Fibroblast of lung (primary cell): ENCODE results near the gene CRACDL. TPM values are rescaled to one million over a fixed set of nuclear protein-coding genes. Genes with fewer than 3 reads are reported as not detected.

Experiments
- DNase-seq, 2 donors: peaks; one replicate each; pipeline versions ENCODE4 v3.0.0 to v3.0.0-alpha.2; 2010; ENCODE audit warnings: low read depth in 2 of 2
- H2AFZ ChIP-seq: 2 replicates; pipeline ENCODE4 v1.5.1; 2012; ENCODE audit warnings: low read length, control low read depth, inconsistent platforms
- H3K27ac ChIP-seq: 2 replicates; pipeline ENCODE4 v1.5.1; 2011; ENCODE audit warnings: low read length, control low read depth; ENCODE audit not compliant: insufficient read depth
- H3K27me3 ChIP-seq: 2 replicates; pipeline ENCODE4 v1.5.1; 2011; ENCODE audit warnings: mild to moderate bottlenecking, low read length; ENCODE audit not compliant: control insufficient read depth, insufficient read depth
- H3K36me3 ChIP-seq: 2 replicates; pipeline ENCODE4 v1.5.1; 2011; ENCODE audit warnings: low read length; ENCODE audit not compliant: control insufficient read depth, insufficient read depth
- H3K4me1 ChIP-seq: 2 replicates; pipeline ENCODE4 v1.5.1; 2011; ENCODE audit warnings: low read length; ENCODE audit not compliant: control insufficient read depth, insufficient read depth; ENCODE audit errors: extremely low read depth
- H3K4me2 ChIP-seq: 2 replicates; pipeline ENCODE4 v1.5.1; 2011; ENCODE audit warnings: low read length, control low read depth; ENCODE audit not compliant: insufficient read depth; ENCODE audit errors: extremely low read depth
- H3K4me3 ChIP-seq, 4 experiments: fragments of 200-600 bp in 1 of 4; sonication (generic) in 1 of 4; replicated peaks in 1 of 4; 2 replicates each; pipeline ENCODE4 v1.5.1; 2011 to 2016; ENCODE audit warnings: low read length in 4 of 4, low read depth in 3 of 4, mild to moderate bottlenecking in 3 of 4, control low read depth in 2 of 4, inconsistent platforms in 1 of 4, mixed read lengths in 1 of 4; ENCODE audit not compliant: insufficient read depth in 1 of 4; ENCODE audit errors: control extremely low read depth in 1 of 4
- H3K79me2 ChIP-seq: 2 replicates; pipeline ENCODE4 v1.5.1; 2012; ENCODE audit warnings: mild to moderate bottlenecking, low read length, inconsistent platforms; ENCODE audit not compliant: control insufficient read depth, insufficient read depth
- H3K9ac ChIP-seq: 2 replicates; pipeline ENCODE4 v1.5.1; 2011; ENCODE audit warnings: mild to moderate bottlenecking, low read length, control low read depth; ENCODE audit not compliant: insufficient read depth
- H3K9me3 ChIP-seq: 2 replicates; pipeline ENCODE4 v1.5.1; 2012; ENCODE audit warnings: low read depth, low read length; ENCODE audit not compliant: control insufficient read depth, insufficient read depth
- H4K20me1 ChIP-seq: 2 replicates; pipeline ENCODE4 v1.5.1; 2011; ENCODE audit warnings: low read length; ENCODE audit not compliant: control insufficient read depth, insufficient read depth; ENCODE audit errors: extremely low read depth
- CTCF ChIP-seq, 2 donors: IDR thresholded peaks in 1 of 2; conservative IDR thresholded peaks in 1 of 2; 1 replicate in 1 of 2; 2 replicates in 1 of 2; pipeline ENCODE4 v1.5.1; 2011 to 2012; ENCODE audit warnings: low read length in 2 of 2, control low read depth in 1 of 2, inconsistent platforms in 1 of 2, low read depth in 1 of 2, mild to moderate bottlenecking in 1 of 2
- EZH2 ChIP-seq: IDR thresholded peaks from 2 replicates; pipeline ENCODE4 v1.5.1; 2012; ENCODE audit warnings: low read length, control low read depth, mild to moderate bottlenecking; ENCODE audit errors: missing control alignments
- polyA plus RNA-seq, 2 donors: library from polyadenylated mRNA; depleted of rRNA in 1 of 2; stranded (reverse) in 1 of 2; unstranded in 1 of 2; fragments of >200 nt; gene quantifications; 2 replicates each; pipeline ENCODE4 v1.2.1, GENCODE V29; 2011 to 2012; ENCODE audit warnings: missing spikeins in 1 of 2
- total RNA-seq: library from RNA; depleted of rRNA; stranded (reverse); fragments of >200 nt; gene quantifications from 2 replicates; pipeline ENCODE4 v1.2.1, GENCODE V29; 2014

The CRACDL gene
- total and polyA plus RNA-seq, 2 donors (not counting 1 experiment from before 2014, with no cell fraction given), result not detected

- no peak overlapping the region for H3K9ac ChIP-seq
- H3K36me3 ChIP-seq, result no peaks in the 10 kb centered on the region
- no peak overlapping the region for H3K27ac ChIP-seq
- H3K4me3 ChIP-seq, result no peak overlapping the region
- no peak for DNase-seq
- H3K27me3 ChIP-seq, result peaks cover 2% of the 10 kb centered on the region
- H3K4me1 ChIP-seq, result no peaks in the 10 kb centered on the region
- H2AFZ ChIP-seq, result no peak overlapping the region
- no peak overlapping the region for H3K4me2 ChIP-seq
- no peaks in the 10 kb centered on the region for H3K79me2 ChIP-seq
- no peak for TF ChIP-seq EZH2
- no peak for TF ChIP-seq CTCF (conservative IDR thresholded peaks at IDR 0.05 in 1 of 2, IDR thresholded peaks at IDR 0.05 in 1 of 2; ENCODE audit: low read depth in 1 of 2, low read length in 2 of 2)
- H3K9me3 ChIP-seq, result no peaks in the 10 kb centered on the region
- no peaks in the 10 kb centered on the region for H4K20me1 ChIP-seq
These were observed 40.8 kb downstream of the CRACDL start for GRCh38 chr2:98895221-98895620.

GRCh38 chr2:98894331-98895000 lies 41.6 kb downstream of the CRACDL start:
- Histone ChIP-seq H3K4me2 (no peak overlapping the region), H4K20me1 (no peaks in the 10 kb centered on the region), H3K27ac (no peak overlapping the region), H3K4me1 (no peaks in the 10 kb centered on the region), H3K4me3 (no peak overlapping the region), H3K9ac (no peak overlapping the region), H3K36me3 (no peaks in the 10 kb centered on the region), H2AFZ (no peak overlapping the region), H3K79me2 (no peaks in the 10 kb centered on the region), H3K9me3 (no peaks in the 10 kb centered on the region), H3K27me3 (peaks cover 2% of the 10 kb centered on the region)
- DNase-seq, result no peak
- no peak for TF ChIP-seq CTCF (conservative IDR thresholded peaks at IDR 0.05 in 1 of 2, IDR thresholded peaks at IDR 0.05 in 1 of 2; ENCODE audit: low read depth in 1 of 2, low read length in 2 of 2)
- TF ChIP-seq EZH2, result no peak

GRCh38 chr2:98893911-98894321 lies 42.1 kb downstream of the CRACDL start:
- Histone ChIP-seq H3K4me1 (no peaks in the 10 kb centered on the region), H3K27ac (no peak overlapping the region), H3K36me3 (no peaks in the 10 kb centered on the region), H3K79me2 (no peaks in the 10 kb centered on the region), H3K27me3 (peaks cover 2% of the 10 kb centered on the region), H3K4me2 (no peak overlapping the region), H2AFZ (no peak overlapping the region), H3K9me3 (no peaks in the 10 kb centered on the region), H3K4me3 (no peak overlapping the region), H4K20me1 (no peaks in the 10 kb centered on the region), H3K9ac (no peak overlapping the region)
- DNase-seq, result no peak
- TF ChIP-seq CTCF (conservative IDR thresholded peaks at IDR 0.05 in 1 of 2, IDR thresholded peaks at IDR 0.05 in 1 of 2; ENCODE audit: low read depth in 1 of 2, low read length in 2 of 2) (no peak), EZH2 (no peak)
